ENCODE results near the gene TNFAIP3.

DNA sequence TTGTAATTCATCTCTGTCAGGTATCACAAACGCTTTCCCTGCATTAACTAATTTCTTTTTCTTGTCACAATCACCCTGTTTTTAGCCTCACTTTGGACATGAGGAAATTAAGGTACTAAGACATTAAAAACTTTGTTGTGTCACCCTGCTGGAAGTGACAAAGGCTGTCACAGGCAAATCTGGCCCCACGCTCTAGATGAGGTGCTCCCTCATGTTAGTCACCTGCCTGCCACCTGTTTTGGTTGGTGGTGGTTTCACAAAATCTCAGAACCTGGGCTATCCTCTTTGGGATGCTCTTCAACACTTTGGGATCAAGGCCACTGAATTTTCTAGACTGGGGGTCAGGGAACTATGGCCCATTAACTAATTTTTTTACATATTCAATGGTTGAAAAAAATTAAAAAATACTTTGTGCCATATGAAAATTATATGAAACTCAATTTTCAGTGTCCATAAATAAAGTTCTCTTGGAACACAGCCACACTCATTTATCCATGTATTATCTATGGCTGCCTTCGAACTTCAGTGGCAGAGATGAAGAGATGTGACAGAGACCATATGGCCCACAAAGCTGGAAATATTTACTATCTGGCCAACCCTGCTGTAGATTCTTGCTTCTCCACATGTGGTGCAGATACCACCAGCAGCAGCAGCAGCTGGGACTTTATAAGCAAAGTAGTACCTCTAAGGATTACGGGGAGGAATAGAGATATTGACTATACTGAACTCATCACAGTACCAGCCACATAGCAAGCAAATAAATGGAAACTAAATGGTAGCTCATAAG is 16.1 kb upstream of the TNFAIP3 start:
- no peak for TF ChIP-seq POLR2AphosphoS5 (IDR thresholded peaks at IDR 0.05; ENCODE audit: borderline replicate concordance, low read depth, low read length)
- no peak for TF ChIP-seq EZH2 (IDR thresholded peaks at IDR 0.05)
- no peak for TF ChIP-seq FOXP2 (optimal IDR thresholded peaks at IDR 0.05; ENCODE audit: control extremely low read depth, extremely low read length, insufficient read depth)
